Breast epithelium (tissue), 4 donors: Measurements from ENCODE around the gene PROB1. TPM values are rescaled to one million over a fixed set of nuclear protein-coding genes. Genes with fewer than 3 reads are reported as not detected.

Source experiments
- DNase-seq, 2 donors: peaks; one replicate each; pipeline ENCODE4 v3.0.0-alpha.2; 2019; ENCODE audit warnings: low spot score in 2 of 2
- H3K27ac ChIP-seq, 2 donors: fragments of 200-600 bp; sonication (generic) in 1 of 2; one replicate each; pipeline ENCODE4 v1.5.1; 2016 to 2019; ENCODE audit warnings: mild to moderate bottlenecking in 1 of 2
- H3K27me3 ChIP-seq, 2 donors: fragments of 200-600 bp; sonication (generic) in 1 of 2; one replicate each; pipeline versions ENCODE4 v1.5.1 to v1.6.0; 2017 to 2019; ENCODE audit warnings: control low read depth in 1 of 2, mild to moderate bottlenecking in 1 of 2
- H3K36me3 ChIP-seq: fragments of 200-600 bp; one replicate; pipeline ENCODE4 v1.5.1; 2019
- H3K4me1 ChIP-seq, 2 donors: fragments of 200-600 bp; sonication (generic); one replicate each; pipeline ENCODE4 v1.5.1; 2016 to 2019; ENCODE audit warnings: control low read depth in 1 of 2
- H3K4me3 ChIP-seq, 3 donors: fragments of 200-600 bp; sonication (generic); 1 replicate in 2 of 3; 2 replicates in 1 of 3; pipeline ENCODE4 v1.5.1; 2016 to 2019; ENCODE audit warnings: mild to moderate bottlenecking in 3 of 3, moderate library complexity in 2 of 3
- H3K9me3 ChIP-seq, 2 donors: fragments of 200-600 bp; sonication (generic) in 1 of 2; one replicate each; pipeline ENCODE4 v1.5.1; 2016 to 2019; ENCODE audit warnings: control low read depth in 1 of 2
- POLR2A ChIP-seq: fragments of 450-650 bp; IDR thresholded peaks from one replicate; pipeline ENCODE4 v1.6.1; 2016; ENCODE audit warnings: antibody characterized with exemption, mild to moderate bottlenecking, moderate library complexity
- POLR2AphosphoS5 ChIP-seq, 3 donors: sonication (generic); formaldehyde crosslinking; IDR thresholded peaks; one replicate each; pipeline ENCODE4 v1.6.1; 2017; ENCODE audit warnings: antibody characterized with exemption in 3 of 3
- intact Hi-C: fragments of 100-400 bp; cut with DNase I; formaldehyde crosslinking; loops from one replicate; pipeline ENCODE4 v1.15.1; 2023; ENCODE audit warnings: low total_unique reads
- total RNA-seq, 3 donors: library from RNA; depleted of rRNA; stranded (reverse); fragments of >200 nt; gene quantifications; one replicate each; pipeline ENCODE4 v1.1.0, GENCODE V29; 2016
- TF ChIP-seq, protein P1 (sequence below), 3 donors: fragments of 450-650 bp; IDR thresholded peaks; one replicate each; pipeline ENCODE4 v1.5.1; 2016 to 2017; ENCODE audit warnings: antibody characterized with exemption in 3 of 3, mild to moderate bottlenecking in 3 of 3, moderate library complexity in 3 of 3

The PROB1 gene
- total RNA-seq, 3 donors from 2014 or later, result 0.32 to 1.3 (median 0.73) TPM

DNA sequence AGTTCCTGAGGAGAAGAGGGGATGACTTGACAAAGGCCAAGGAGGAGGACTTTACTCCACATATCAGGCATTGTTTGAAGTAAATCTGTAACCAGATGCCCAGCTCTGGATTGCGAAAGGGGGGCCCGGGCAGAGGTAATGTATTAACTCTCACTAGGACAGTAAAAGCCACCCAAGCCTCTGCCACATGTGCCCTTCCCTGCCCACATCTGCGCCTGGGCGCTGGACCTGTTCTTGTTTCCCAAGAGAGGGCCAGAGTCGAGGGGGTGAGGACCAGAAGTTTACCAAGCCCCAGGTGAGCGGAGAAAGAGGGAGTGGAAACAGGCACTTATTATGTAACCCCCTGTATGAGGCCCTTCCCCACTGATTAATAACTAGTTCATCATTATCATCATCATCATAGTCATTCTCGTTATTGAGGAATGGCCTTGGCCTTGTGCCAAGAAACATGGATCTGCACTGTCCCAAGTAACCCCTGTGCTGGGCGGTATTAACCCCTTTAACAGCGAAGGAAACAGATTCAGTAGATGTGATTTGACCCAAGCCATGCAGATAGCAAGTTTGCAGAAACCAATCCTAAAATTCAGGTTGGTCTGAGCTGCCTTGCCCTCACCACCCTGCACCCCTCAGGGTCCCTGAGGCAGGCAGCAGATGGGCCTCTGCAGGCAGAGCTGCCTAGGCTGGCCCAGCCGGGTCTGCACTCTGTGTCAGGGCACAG is 11.5 kb downstream of the PROB1 start, which contains the start of gene SLC23A1:
Gene SLC23A1, minus strand, starts transcription at position 23 of the 718 bp plus-strand sequence. CDS start 44 bp downstream, outside the sequence.
- H3K36me3 ChIP-seq, result no peaks in the 10 kb centered on the region
- DNase-seq, result no peak
- H3K27me3 ChIP-seq, result no peaks in the 10 kb centered on the region
- peak within 1 kb of the TSS; percentile 59 to 83 for H3K27ac ChIP-seq
- H3K4me1 ChIP-seq, result peaks cover 0 to 19% of the 10 kb centered on the region in 2 donors
- no peak for TF ChIP-seq POLR2A
- TF ChIP-seq, protein P1, sequence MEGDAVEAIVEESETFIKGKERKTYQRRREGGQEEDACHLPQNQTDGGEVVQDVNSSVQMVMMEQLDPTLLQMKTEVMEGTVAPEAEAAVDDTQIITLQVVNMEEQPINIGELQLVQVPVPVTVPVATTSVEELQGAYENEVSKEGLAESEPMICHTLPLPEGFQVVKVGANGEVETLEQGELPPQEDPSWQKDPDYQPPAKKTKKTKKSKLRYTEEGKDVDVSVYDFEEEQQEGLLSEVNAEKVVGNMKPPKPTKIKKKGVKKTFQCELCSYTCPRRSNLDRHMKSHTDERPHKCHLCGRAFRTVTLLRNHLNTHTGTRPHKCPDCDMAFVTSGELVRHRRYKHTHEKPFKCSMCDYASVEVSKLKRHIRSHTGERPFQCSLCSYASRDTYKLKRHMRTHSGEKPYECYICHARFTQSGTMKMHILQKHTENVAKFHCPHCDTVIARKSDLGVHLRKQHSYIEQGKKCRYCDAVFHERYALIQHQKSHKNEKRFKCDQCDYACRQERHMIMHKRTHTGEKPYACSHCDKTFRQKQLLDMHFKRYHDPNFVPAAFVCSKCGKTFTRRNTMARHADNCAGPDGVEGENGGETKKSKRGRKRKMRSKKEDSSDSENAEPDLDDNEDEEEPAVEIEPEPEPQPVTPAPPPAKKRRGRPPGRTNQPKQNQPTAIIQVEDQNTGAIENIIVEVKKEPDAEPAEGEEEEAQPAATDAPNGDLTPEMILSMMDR (IDR thresholded peaks at IDR 0.05), result no peak
- no peak for TF ChIP-seq POLR2AphosphoS5 (IDR thresholded peaks at IDR 0.05)
- intact Hi-C loops, result no loop called here
- H3K4me3 ChIP-seq, result no peak within 1 kb of the TSS
- no peaks in the 10 kb centered on the region for H3K9me3 ChIP-seq

DNA sequence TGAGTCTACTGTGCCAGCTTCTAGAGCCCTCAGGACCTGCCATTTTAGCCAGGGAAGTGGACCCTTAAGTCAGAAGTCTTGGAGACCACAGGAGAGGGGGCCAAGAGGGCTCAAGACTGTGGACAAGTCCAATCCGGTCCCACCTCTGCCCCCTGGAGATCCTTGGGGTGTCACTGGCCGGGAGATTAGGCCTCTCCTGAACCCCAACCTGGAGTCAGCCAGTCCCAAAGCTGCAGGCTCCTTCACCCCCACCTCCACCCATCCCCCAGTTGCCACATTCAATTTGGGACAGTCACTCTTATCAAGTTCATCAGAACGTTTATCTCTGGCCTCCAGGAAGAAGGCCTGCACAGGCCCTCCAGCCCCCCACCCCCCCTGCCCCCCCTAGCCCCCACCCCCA is 12.1 kb downstream of the PROB1 start:
- TF ChIP-seq POLR2A, result no peak
- no peaks in the 10 kb centered on the region for H3K36me3 ChIP-seq
- H3K27ac ChIP-seq, result no peak overlapping the region
- peak in 1 of 2 donors; percentile 17 for DNase-seq
- intact Hi-C loops, result no loop called here
- no peaks in the 10 kb centered on the region for H3K27me3 ChIP-seq
- H3K4me3 ChIP-seq, result no peak overlapping the region
- H3K4me1 ChIP-seq, result peaks cover 0 to 13% of the 10 kb centered on the region in 2 donors
- H3K9me3 ChIP-seq, result no peaks in the 10 kb centered on the region

DNA sequence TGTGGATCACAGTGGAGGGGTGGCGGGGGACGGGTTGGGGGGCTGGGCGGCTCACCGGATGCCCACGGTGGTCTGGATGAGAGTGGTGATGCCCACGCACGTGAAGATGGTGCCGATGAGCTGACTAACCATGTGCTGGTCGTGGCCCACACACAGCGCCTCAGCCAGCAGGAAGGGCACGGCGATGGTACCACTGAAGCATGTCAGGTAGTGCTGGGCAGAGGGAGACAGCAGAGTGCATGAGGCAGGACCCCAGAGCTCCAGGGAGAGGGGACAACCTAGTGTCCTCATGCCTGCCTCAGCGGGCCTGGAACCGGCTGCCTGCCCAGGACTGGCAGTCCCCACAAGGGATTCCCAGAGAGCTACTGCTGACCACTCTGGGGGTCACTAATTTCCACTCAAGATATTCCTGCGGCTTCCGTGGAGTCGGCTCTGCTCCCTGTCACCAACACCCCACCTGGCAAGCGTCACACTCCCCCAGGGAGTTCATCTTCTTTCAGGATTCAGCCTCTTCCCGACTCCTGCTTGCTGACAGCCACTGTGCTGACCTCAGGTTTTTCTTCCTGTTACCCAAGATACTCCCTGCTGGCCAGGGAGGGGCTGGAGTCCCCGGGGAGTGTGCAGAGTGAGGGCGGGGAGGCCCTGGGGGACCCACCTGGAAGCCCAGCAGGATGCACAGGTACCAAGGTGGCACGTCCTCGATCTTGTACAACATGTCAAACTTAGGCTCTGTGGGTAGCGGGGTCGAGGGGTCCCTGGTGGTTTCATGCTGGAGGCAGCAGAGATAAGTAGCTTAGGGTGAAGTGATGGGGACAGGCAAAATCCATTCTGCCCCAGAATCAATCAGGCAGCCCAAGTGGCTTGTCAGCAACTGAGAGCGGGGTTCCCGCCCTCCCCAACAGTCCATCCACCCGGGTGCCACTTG is 12.8 kb downstream of the PROB1 start:
- no peak overlapping the region for H3K27ac ChIP-seq
- DNase-seq, result no peak
- TF ChIP-seq, protein P1 (IDR thresholded peaks at IDR 0.05), result no peak

DNA sequence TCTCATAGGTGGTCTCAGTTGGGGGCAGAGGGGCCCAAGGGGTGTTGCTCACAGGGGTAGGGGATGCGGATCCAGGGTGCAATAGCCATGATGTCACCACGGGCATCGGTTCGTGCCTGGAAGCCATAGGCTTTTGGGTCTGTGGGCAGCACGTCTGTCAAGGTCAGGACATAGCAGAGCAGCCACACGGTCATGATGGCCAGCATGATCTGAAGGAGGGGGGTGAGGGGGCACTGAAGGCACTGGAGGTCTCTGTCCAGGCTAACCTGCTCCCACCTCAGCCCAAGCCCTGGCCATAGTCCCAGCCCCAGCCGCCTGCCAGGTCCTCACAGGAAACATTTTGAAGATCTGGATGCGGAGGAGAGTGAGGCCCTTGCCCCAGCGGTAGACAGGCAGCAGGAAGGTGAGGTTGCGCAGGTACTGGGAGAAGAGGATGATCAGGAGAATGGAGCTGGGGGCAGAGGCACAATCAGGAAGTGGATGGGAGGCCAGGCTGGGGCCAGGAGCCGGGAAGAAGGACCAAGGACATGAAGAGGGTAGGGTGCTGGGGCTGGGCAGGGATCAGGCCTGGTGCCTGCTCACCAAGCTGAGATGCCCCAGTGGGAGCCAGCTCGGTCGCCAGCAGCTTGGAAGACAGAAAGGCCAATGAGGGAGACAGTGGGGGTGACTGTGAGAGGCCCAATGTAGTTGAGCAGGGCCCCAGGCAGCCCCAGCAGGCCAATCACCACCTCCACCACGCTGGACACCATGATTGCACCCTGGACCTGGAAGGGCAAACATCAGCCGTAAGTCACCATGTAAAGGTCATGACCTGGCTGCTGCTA is 15.1 kb downstream of the PROB1 start:
- Histone ChIP-seq H3K4me1 (peaks cover 0 to 8% of the 10 kb centered on the region in 2 donors), H3K4me3 (no peak overlapping the region), H3K9me3 (no peaks in the 10 kb centered on the region), H3K36me3 (no peaks in the 10 kb centered on the region), H3K27ac (no peak overlapping the region), H3K27me3 (no peaks in the 10 kb centered on the region)
- no peak for TF ChIP-seq POLR2A
- no peak for TF ChIP-seq POLR2AphosphoS5 (IDR thresholded peaks at IDR 0.05)
- TF ChIP-seq, protein P1 (IDR thresholded peaks at IDR 0.05), result no peak
- DNase-seq, result no peak
- intact Hi-C loops, result loop anchor here (1.0 kb wide), 1 partner anchor 27 kb away; no protein-coding TSS in a partner anchor

More for the DNA sequence above, 12.8 kb downstream of the PROB1 start:
- intact Hi-C loops, result no loop called here
- Histone ChIP-seq H3K36me3 (no peaks in the 10 kb centered on the region), H3K27me3 (no peaks in the 10 kb centered on the region), H3K4me1 (peaks cover 0 to 13% of the 10 kb centered on the region in 2 donors), H3K4me3 (no peak overlapping the region), H3K9me3 (no peaks in the 10 kb centered on the region)

DNA sequence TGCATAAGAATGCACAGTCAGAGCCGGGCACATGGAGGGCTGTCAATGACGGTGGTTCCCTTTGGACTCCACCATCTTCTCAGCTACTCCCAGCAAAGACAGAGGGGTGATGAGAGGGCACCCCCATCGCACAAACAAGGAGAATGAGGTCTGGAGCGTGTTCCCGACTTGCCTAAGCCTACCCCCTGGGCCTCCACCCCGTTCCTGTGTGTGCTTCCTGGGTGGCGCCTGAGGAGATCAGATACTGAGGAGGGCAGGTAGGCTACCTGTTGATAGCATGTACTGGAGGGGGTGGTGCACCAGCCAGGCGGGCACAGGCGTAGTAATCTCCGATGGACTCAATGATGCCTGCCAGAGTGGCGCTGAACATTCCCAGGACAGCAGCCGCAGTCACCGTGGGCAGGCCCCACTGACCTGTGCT is 16.0 kb downstream of the PROB1 start:
- DNase-seq, result peak in 1 of 2 donors; percentile 39
- H3K27me3 ChIP-seq, result no peaks in the 10 kb centered on the region
- H3K4me3 ChIP-seq, result no peak overlapping the region
- intact Hi-C loops, result loop anchor here (1.0 kb wide), 1 partner anchor 26 kb away; no protein-coding TSS in a partner anchor
- H3K9me3 ChIP-seq, result no peaks in the 10 kb centered on the region
- no peak for TF ChIP-seq POLR2AphosphoS5 (IDR thresholded peaks at IDR 0.05)
- TF ChIP-seq, protein P1 (IDR thresholded peaks at IDR 0.05), result no peak
- TF ChIP-seq POLR2A, result no peak
- H3K27ac ChIP-seq, result no peak overlapping the region
- no peaks in the 10 kb centered on the region for H3K36me3 ChIP-seq
- H3K4me1 ChIP-seq, result no peaks in the 10 kb centered on the region
